Mesothelial cell of epicardium (in vitro differentiated cells): Measurements from ENCODE around the gene DNAJB8. TPM values are rescaled to one million over a fixed set of nuclear protein-coding genes. Genes with fewer than 3 reads are reported as not detected.

Source experiments
- DNase-seq, 2 experiments: peaks; one replicate each; pipeline ENCODE4 v3.0.0; 2021; ENCODE audit warnings: low spot score in 2 of 2; ENCODE audit not compliant: unreplicated experiment in 2 of 2
- H3K27ac Mint-ChIP-seq: 2 replicates; pipeline ENCODE4 v1.8.0; 2021; ENCODE audit warnings: mixed read lengths
- H3K27me3 Mint-ChIP-seq: 2 replicates; pipeline ENCODE4 v1.8.0; 2021; ENCODE audit warnings: low read depth, mixed read lengths
- H3K36me3 Mint-ChIP-seq: 2 replicates; pipeline ENCODE4 v1.8.0; 2021; ENCODE audit warnings: mixed read lengths
- H3K4me1 Mint-ChIP-seq: 2 replicates; pipeline ENCODE4 v1.8.0; 2021; ENCODE audit warnings: mixed read lengths
- H3K4me3 Mint-ChIP-seq: 2 replicates; pipeline ENCODE4 v1.8.0; 2021; ENCODE audit warnings: mild to moderate bottlenecking, moderate library complexity, mixed read lengths
- H3K9me3 Mint-ChIP-seq: 2 replicates; pipeline ENCODE4 v1.8.0; 2021; ENCODE audit warnings: mixed read lengths
- CTCF ChIP-seq: fragments of 200-600 bp; sonication (generic); IDR thresholded peaks from one replicate; pipeline ENCODE4 v1.5.0; 2021; ENCODE audit warnings: antibody characterized with exemption; ENCODE audit not compliant: unreplicated experiment
- total RNA-seq: library from RNA; stranded (reverse); gene quantifications from 3 replicates; pipeline ENCODE4 v1.2.1, GENCODE V29; 2021

Gene DNAJB8
- total RNA-seq, 1 donor from 2014 or later = not detected

- Mint-ChIP-seq H3K36me3 (peaks cover 4% of the 10 kb centered on the region), H3K9me3 (peaks cover 6% of the 10 kb centered on the region), H3K27ac (no peak overlapping the region), H3K4me1 (peaks cover 55% of the 10 kb centered on the region), H3K4me3 (no peak overlapping the region), H3K27me3 (no peaks in the 10 kb centered on the region)
- no peak for TF ChIP-seq CTCF
- DNase-seq = no peak
These were observed 45.8 kb downstream of the DNAJB8 start for GRCh38 chr3:128420720-128421438.

- no peak overlapping the region for H3K4me3 Mint-ChIP-seq
- H3K27ac Mint-ChIP-seq = no peak overlapping the region
- TF ChIP-seq CTCF = no peak
These were observed 46.4 kb downstream of the DNAJB8 start for GRCh38 chr3:128420289-128420688.

GRCh38 chr3:128419311-128419710, 47.4 kb downstream of the DNAJB8 start:
- H3K27me3 Mint-ChIP-seq = no peaks in the 10 kb centered on the region
- H3K9me3 Mint-ChIP-seq = peaks cover 6% of the 10 kb centered on the region
- H3K4me1 Mint-ChIP-seq = peaks cover 42% of the 10 kb centered on the region
- H3K4me3 Mint-ChIP-seq = no peak overlapping the region
- H3K27ac Mint-ChIP-seq = no peak overlapping the region
- peaks cover 4% of the 10 kb centered on the region for H3K36me3 Mint-ChIP-seq
- no peak for TF ChIP-seq CTCF
- DNase-seq = no peak

More at GRCh38 chr3:128420289-128420688, 46.4 kb downstream of the DNAJB8 start:
- Mint-ChIP-seq H3K27me3 (no peaks in the 10 kb centered on the region), H3K4me1 (peaks cover 50% of the 10 kb centered on the region), H3K36me3 (peaks cover 4% of the 10 kb centered on the region), H3K9me3 (peaks cover 6% of the 10 kb centered on the region)
- no peak for DNase-seq

GRCh38 chr3:128418900-128419299, 47.8 kb downstream of the DNAJB8 start:
- no peak for TF ChIP-seq CTCF
- DNase-seq = no peak
- Mint-ChIP-seq H3K9me3 (peaks cover 6% of the 10 kb centered on the region), H3K36me3 (peaks cover 4% of the 10 kb centered on the region), H3K4me3 (no peak overlapping the region), H3K27me3 (no peaks in the 10 kb centered on the region), H3K4me1 (peaks cover 38% of the 10 kb centered on the region), H3K27ac (no peak overlapping the region)

GRCh38 chr3:128416578-128417211, 50.0 kb downstream of the DNAJB8 start:
- no peak overlapping the region for H3K4me3 Mint-ChIP-seq
- TF ChIP-seq CTCF = no peak
- H3K9me3 Mint-ChIP-seq = peaks cover 6% of the 10 kb centered on the region
- peaks cover 4% of the 10 kb centered on the region for H3K36me3 Mint-ChIP-seq
- no peak overlapping the region for H3K27ac Mint-ChIP-seq
- no peaks in the 10 kb centered on the region for H3K27me3 Mint-ChIP-seq
- peaks cover 45% of the 10 kb centered on the region for H3K4me1 Mint-ChIP-seq
- DNase-seq = no peak
